Testis (tissue), 3 donors: ENCODE measurements around the gene PCDHGA8. TPM values are rescaled to one million over a fixed set of nuclear protein-coding genes. Genes with fewer than 3 reads are reported as not detected.
"Not testable (repeated sequence)": the region's sequence is repeated elsewhere in the genome, so short reads cannot be mapped to it uniquely, and the experiment has no call there.

Experiments used
- DNase-seq: peaks from one replicate; pipeline ENCODE4 v3.0.0-alpha.2; 2019
- H3K27ac ChIP-seq, 2 donors: fragments of 200-600 bp; sonication (generic); one replicate each; pipeline ENCODE4 v1.5.1; 2019
- H3K27me3 ChIP-seq: fragments of 200-600 bp; sonication (generic); one replicate; pipeline ENCODE4 v1.5.1; 2019
- H3K36me3 ChIP-seq: fragments of 200-600 bp; sonication (generic); one replicate; pipeline ENCODE4 v1.5.1; 2017; ENCODE audit warnings: low read depth; ENCODE audit errors: missing control alignments
- H3K4me1 ChIP-seq: fragments of 200-600 bp; sonication (generic); one replicate; pipeline ENCODE4 v1.5.1; 2019
- H3K4me3 ChIP-seq, 2 donors: fragments of 200-600 bp; sonication (generic); one replicate each; pipeline ENCODE4 v1.5.1; 2017 to 2019
- H3K9me3 ChIP-seq: fragments of 200-600 bp; sonication (generic); one replicate; pipeline ENCODE4 v1.5.1; 2017
- CTCF ChIP-seq, 3 experiments: fragments of 450-650 bp in 2 of 3; fragments of 200-600 bp in 1 of 3; sonication (generic) in 1 of 3; IDR thresholded peaks; one replicate each; pipeline ENCODE4 v1.5.1; 2016 to 2019; ENCODE audit warnings: antibody characterized with exemption in 3 of 3, mild to moderate bottlenecking in 2 of 3, moderate library complexity in 1 of 3
- POLR2A ChIP-seq: fragments of 450-650 bp; IDR thresholded peaks from one replicate; pipeline ENCODE4 v1.6.1; 2017; ENCODE audit warnings: antibody characterized with exemption, mild to moderate bottlenecking, moderate library complexity
- WGBS, 2 donors: methylation state at CpG; one replicate each; pipeline ENCODE4 v1.1.5; 2018; 5-methylcytosine and 5-hydroxymethylcytosine counted together
- intact Hi-C: fragments of 100-400 bp; cut with DNase I; formaldehyde crosslinking; loops from one replicate; pipeline ENCODE4 v1.15.1; 2023; ENCODE audit warnings: low total_unique reads
- polyA plus RNA-seq: library from polyadenylated mRNA; stranded (reverse); fragments of 350-450 nt; fragmentation: Illumina TruSeq; extraction: RNeasy Lipid Tissue Mini Kit (QIAGEN cat#74804); gene quantifications from one replicate; pipeline ENCODE4 v1.2.3, GENCODE V29; 2014; ENCODE audit warnings: low read depth, low replicate concordance; ENCODE audit not compliant: insufficient read depth
- total RNA-seq, 2 donors: library from RNA; depleted of rRNA; stranded (reverse); fragments of >200 nt; gene quantifications; one replicate each; pipeline ENCODE4 v1.2.3, GENCODE V29; 2016

The PCDHGA8 gene
- total and polyA plus RNA-seq, 3 donors from 2014 or later: 0.15 to 8.2 (median 8.2) TPM

DNA sequence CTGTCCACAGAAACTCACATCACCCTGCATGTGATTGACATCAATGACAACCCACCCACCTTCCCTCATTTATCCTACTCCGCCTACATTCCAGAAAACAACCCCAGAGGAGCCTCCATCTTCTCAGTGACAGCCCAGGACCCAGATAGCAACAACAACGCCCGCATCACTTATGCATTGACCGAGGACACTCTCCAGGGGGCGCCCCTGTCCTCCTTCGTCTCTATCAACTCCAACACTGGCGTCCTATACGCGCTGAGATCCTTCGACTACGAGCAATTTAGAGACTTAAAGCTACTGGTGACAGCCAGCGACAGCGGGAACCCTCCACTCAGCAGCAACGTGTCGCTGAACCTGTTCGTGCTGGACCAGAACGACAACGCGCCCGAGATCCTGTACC is 47.1 kb upstream of the PCDHGA8 start:
- TF ChIP-seq POLR2A: no peak
- TF ChIP-seq CTCF (IDR thresholded peaks at IDR 0.05): no peak
- no peak for DNase-seq
- H3K27ac ChIP-seq: no peak overlapping the region
- 31 to 35% methylated on average over 15 to 20 of the region's 20 CpGs for WGBS, 2 donors
- no peaks in the 10 kb centered on the region for H3K27me3 ChIP-seq
- no peaks in the 10 kb centered on the region for H3K36me3 ChIP-seq
- H3K4me1 ChIP-seq: no peaks in the 10 kb centered on the region
- intact Hi-C loops: no loop called here
- no peak overlapping the region for H3K4me3 ChIP-seq
- H3K9me3 ChIP-seq: no peaks in the 10 kb centered on the region

GRCh38 chr5:141346017-141346416 is 46.4 kb upstream of the PCDHGA8 start:
- H3K9me3 ChIP-seq, H3K27me3 ChIP-seq, H3K27ac ChIP-seq, H3K4me1 ChIP-seq, DNase-seq, H3K36me3 ChIP-seq, intact Hi-C loops, H3K4me3 ChIP-seq: not testable (repeated sequence)
- 41 to 50% methylated on average over 7 to 13 of the region's 35 CpGs for WGBS, 2 donors

DNA sequence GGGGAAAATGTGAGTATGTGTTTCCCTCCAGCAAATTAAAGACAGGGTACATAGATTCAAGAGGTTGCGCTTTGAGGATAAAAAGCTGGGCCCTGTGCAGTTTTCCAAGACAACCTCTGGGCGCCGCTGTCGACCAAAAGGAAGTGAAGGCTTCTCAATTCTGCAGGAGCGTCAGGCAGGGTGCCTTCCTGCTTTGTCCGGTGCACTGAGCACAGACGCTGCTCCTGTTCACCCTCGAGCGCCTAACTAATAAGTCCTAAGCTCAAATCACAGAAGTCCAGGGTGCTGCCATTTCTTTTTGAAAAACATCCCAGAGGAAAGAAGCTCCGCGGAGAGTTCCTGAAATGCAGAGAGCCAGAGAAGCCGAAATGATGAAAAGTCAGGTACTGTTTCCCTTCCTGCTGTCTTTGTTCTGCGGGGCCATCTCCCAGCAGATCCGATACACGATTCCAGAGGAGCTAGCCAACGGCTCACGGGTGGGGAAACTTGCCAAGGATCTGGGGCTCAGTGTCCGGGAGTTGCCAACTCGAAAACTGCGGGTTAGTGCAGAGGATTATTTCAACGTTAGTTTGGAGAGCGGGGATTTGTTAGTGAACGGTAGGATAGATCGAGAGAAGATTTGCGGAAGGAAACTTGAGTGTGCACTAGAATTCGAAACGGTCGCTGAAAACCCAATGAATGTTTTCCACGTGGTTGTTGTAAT is 42.4 kb upstream of the PCDHGA8 start, which contains the start of gene PCDHGB1:
PCDHGB1 (plus strand) TSS at position 183 of the 703 bp plus-strand sequence; CDS start at position 345, 162 bp downstream.
- H3K4me3 ChIP-seq: peak within 1 kb of the TSS in 1 of 2 donors; percentile 41
- peak; percentile 70 for DNase-seq
- intact Hi-C loops: no loop called here
- no peak within 1 kb of the TSS for H3K27ac ChIP-seq
- H3K9me3 ChIP-seq: no peaks in the 10 kb centered on the region
- no peaks in the 10 kb centered on the region for H3K4me1 ChIP-seq
- no peaks in the 10 kb centered on the region for H3K27me3 ChIP-seq
- TF ChIP-seq POLR2A (no peak), CTCF (IDR thresholded peaks at IDR 0.05) (peak in 2 of 3 experiments; percentile 13 to 39)
- 17 to 21% methylated on average over 29 of the region's 29 CpGs for WGBS, 2 donors
- no peaks in the 10 kb centered on the region for H3K36me3 ChIP-seq

DNA sequence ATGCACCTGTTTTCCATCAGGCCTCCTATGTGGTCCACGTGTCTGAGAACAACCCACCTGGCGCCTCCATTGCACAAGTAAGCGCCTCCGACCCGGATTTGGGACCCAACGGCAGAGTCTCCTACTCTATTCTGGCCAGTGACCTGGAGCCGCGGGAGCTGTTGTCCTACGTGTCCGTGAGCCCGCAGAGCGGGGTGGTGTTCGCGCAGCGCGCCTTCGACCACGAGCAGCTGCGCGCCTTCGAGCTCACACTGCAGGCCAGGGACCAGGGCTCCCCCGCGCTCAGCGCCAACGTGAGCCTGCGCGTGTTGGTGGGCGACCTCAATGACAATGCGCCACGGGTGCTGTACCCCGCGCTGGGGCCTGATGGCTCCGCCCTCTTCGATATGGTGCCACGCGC is 40.8 kb upstream of the PCDHGA8 start:
- intact Hi-C loops: no loop called here
- Histone ChIP-seq H3K4me1 (no peaks in the 10 kb centered on the region), H3K27me3 (no peaks in the 10 kb centered on the region), H3K27ac (no peak overlapping the region), H3K4me3 (no peak overlapping the region), H3K9me3 (no peaks in the 10 kb centered on the region), H3K36me3 (no peaks in the 10 kb centered on the region)
- TF ChIP-seq CTCF (IDR thresholded peaks at IDR 0.05): no peak
- no peak for TF ChIP-seq POLR2A
- DNase-seq: no peak
- 29% methylated on average over 6 to 28 of the region's 36 CpGs for WGBS, 2 donors

DNA sequence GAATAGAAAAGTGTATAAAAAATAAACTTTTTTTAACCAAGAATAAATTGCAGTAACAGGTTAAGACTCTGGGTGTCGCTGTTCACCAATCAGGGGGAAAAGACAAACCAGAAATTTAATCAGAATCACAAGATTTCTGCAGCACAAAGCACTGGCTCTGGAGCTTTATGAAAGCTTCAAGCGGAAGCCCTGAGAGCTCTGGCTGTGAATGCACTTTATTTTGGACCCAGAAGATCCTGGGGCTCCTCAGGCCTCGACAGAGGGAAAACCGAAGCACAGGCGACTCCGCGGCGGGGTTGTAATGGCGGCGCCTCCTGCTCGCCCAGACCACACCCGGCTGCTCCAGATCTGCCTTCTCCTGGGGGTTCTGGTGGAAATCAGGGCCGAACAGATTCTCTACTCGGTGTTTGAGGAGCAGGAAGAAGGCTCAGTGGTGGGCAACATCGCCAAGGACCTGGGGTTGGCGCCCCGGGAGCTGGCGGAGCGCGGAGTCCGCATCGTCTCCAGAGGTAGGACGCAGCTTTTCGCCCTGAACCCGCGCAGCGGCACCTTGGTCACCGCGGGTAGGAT is 37.4 kb upstream of the PCDHGA8 start, which contains the start of gene PCDHGA4:
PCDHGA4 (plus strand) TSS at position 122 of the 570 bp plus-strand sequence; CDS start at position 209, 87 bp downstream.
- Histone ChIP-seq H3K27ac (no peak within 1 kb of the TSS), H3K27me3 (no peaks in the 10 kb centered on the region), H3K9me3 (no peaks in the 10 kb centered on the region), H3K4me1 (no peaks in the 10 kb centered on the region), H3K36me3 (no peaks in the 10 kb centered on the region), H3K4me3 (peak within 1 kb of the TSS in 1 of 2 donors; percentile 36)
- 11% methylated on average over 25 to 29 of the region's 29 CpGs for WGBS, 2 donors
- intact Hi-C loops: no loop called here
- TF ChIP-seq POLR2A: no peak
- peak in 2 of 3 experiments; percentile 38 to 51 for TF ChIP-seq CTCF (IDR thresholded peaks at IDR 0.05)
- DNase-seq: no peak
